ENCODE measurements around the gene PLPP2. TPM values are rescaled to one million over a fixed set of nuclear protein-coding genes. Genes with fewer than 3 reads are reported as not detected.

The PLPP2 gene
- total RNA-seq, 6 donors from 2014 or later, result 7.1 to 50.1 (median 16.7) TPM

DNA sequence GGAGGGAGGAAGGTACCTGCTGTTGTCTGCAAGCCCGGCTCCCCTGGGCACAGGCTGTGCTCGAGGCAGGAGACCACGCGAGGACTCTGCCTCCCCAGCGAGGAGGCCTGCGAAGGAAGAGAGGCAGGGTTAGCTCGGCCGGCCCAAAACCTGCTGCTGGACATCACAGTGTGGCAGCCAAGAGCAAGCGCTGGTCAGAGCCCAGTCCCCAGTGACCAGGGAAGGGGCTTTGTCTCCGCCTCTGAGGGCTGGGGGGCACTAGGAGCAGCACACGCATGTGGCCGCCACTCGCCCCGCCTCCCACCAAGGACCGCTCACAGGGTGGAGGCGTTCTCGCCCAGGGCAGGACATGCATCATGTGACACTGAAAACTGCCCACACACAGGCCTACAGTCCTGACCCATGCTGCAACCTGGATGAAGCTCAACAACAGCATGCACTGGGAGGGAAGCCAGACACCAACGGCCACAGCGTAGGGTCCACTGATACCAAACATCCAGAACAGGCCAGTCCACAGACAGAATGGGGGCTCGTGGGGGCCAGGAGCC lies 44.9 kb upstream of the PLPP2 start:
- no peaks in the 10 kb centered on the region for H3K27me3 ChIP-seq
- ATAC-seq (ENCODE audit: low FRiP score in 2 of 2), result peak in 1 of 2 donors; percentile 16
- no peak for DNase-seq
- no peak for TF ChIP-seq POLR2AphosphoS5 (IDR thresholded peaks at IDR 0.05)
- no peak for TF ChIP-seq EP300 (IDR thresholded peaks at IDR 0.05)
- TF ChIP-seq CTCF (IDR thresholded peaks at IDR 0.05), result no peak
- no peak for TF ChIP-seq POLR2A (IDR thresholded peaks at IDR 0.05)
- WGBS, 2 donors, result 76 to 85% methylated on average over 11 to 20 of the region's 20 CpGs
- H3K4me3 ChIP-seq, result no peak overlapping the region
- no peak overlapping the region for H3K27ac ChIP-seq
- peaks cover under 1 to 29% (median 18%) of the 10 kb centered on the region in 4 donors for H3K36me3 ChIP-seq
- H3K9me3 ChIP-seq, result no peaks in the 10 kb centered on the region
- H3K4me1 ChIP-seq, result peaks cover 19 to 33% (median 21%) of the 10 kb centered on the region in 4 donors

- DNase-seq, result peak in 1 of 2 donors; percentile 13
- TF ChIP-seq POLR2AphosphoS5 (IDR thresholded peaks at IDR 0.05) (no peak), EP300 (IDR thresholded peaks at IDR 0.05) (no peak), CTCF (IDR thresholded peaks at IDR 0.05) (no peak), POLR2A (IDR thresholded peaks at IDR 0.05) (no peak)
- ATAC-seq (ENCODE audit: low FRiP score in 2 of 2), result peak in 1 of 2 donors; percentile 54
- Histone ChIP-seq H3K9me3 (peaks cover 0 to 2% (median 0%) of the 10 kb centered on the region in 4 donors), H3K27ac (peak overlapping the region in 1 of 4 donors; percentile 17), H3K27me3 (no peaks in the 10 kb centered on the region), H3K36me3 (peaks cover 6 to 35% (median 23%) of the 10 kb centered on the region in 4 donors), H3K4me1 (peaks cover 13 to 27% (median 17%) of the 10 kb centered on the region in 4 donors), H3K4me3 (no peak overlapping the region)
- 89 to 97% methylated on average over 6 to 11 of the region's 21 CpGs for WGBS, 2 donors
These were observed 44.4 kb upstream of the PLPP2 start for GRCh38 chr19:335486-336066.

DNA sequence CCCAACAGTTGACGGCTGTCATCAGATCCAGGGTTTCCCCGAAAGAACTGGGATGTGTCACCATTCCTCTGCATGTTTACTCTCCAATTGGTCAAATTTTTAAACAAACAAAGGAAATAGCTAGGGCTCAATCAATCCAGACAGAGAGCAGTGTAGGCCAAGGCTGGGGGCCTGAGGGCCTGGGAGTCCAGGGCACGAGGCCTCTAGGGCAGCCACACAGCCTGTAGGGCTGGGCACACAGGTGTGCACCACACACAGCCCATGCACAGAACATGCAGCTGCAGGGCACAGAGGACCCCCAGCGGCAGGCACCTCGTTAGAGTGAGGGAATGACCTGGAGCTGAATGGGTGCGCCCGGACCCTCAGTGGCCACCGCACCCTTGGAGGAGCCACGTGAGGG lies 43.9 kb upstream of the PLPP2 start:
- DNase-seq (no peak), ATAC-seq (ENCODE audit: low FRiP score in 2 of 2) (no peak)
- Histone ChIP-seq H3K27me3 (no peaks in the 10 kb centered on the region), H3K9me3 (peaks cover 0 to 2% (median 0%) of the 10 kb centered on the region in 4 donors), H3K27ac (peak overlapping the region in 1 of 4 donors; percentile 17), H3K4me3 (no peak overlapping the region), H3K36me3 (peaks cover 9 to 40% (median 28%) of the 10 kb centered on the region in 4 donors), H3K4me1 (peaks cover 11 to 22% (median 14%) of the 10 kb centered on the region in 4 donors)
- 85 to 91% methylated on average over 7 to 9 of the region's 9 CpGs for WGBS, 2 donors
- TF ChIP-seq EP300 (IDR thresholded peaks at IDR 0.05) (no peak), POLR2A (IDR thresholded peaks at IDR 0.05) (no peak), CTCF (IDR thresholded peaks at IDR 0.05) (no peak), POLR2AphosphoS5 (IDR thresholded peaks at IDR 0.05) (no peak)

GRCh38 chr19:334296-335071 lies 43.3 kb upstream of the PLPP2 start:
- no peak overlapping the region for H3K4me3 ChIP-seq
- H3K27me3 ChIP-seq, result no peaks in the 10 kb centered on the region
- H3K9me3 ChIP-seq, result peaks cover 0 to 2% (median 0%) of the 10 kb centered on the region in 4 donors
- WGBS, 2 donors, result 91 to 100% methylated on average over 2 to 19 of the region's 19 CpGs
- TF ChIP-seq POLR2AphosphoS5 (IDR thresholded peaks at IDR 0.05) (no peak), EP300 (IDR thresholded peaks at IDR 0.05) (no peak), POLR2A (IDR thresholded peaks at IDR 0.05) (no peak), CTCF (IDR thresholded peaks at IDR 0.05) (no peak)
- DNase-seq (no peak), ATAC-seq (ENCODE audit: low FRiP score in 2 of 2) (no peak)
- no peak overlapping the region for H3K27ac ChIP-seq
- peaks cover 14 to 45% (median 34%) of the 10 kb centered on the region in 4 donors for H3K36me3 ChIP-seq
- peaks cover 11 to 21% (median 13%) of the 10 kb centered on the region in 4 donors for H3K4me1 ChIP-seq

All from upper lobe of left lung (tissue), 6 donors.